HG02943 (cell line): ENCODE data around the gene TRPM8.
"Not testable (repeated sequence)": the region's sequence is repeated elsewhere in the genome, so short reads cannot be mapped to it uniquely, and the experiment has no call there.

Experiments used
- ATAC-seq: cut with Tn5 transposase; IDR thresholded peaks from one replicate; pipeline ENCODE4 v1.9.1; 2021; ENCODE audit warnings: mild to moderate bottlenecking, low read depth, moderate library complexity; ENCODE audit not compliant: unreplicated experiment

The TRPM8 gene

GRCh38 chr2:233917116-233917515 is at the start of gene TRPM8:
TSS of gene TRPM8 (plus strand) at chr2:233917373. CDS start at chr2:233926538, 9,165 bp downstream.
- no peak for ATAC-seq

GRCh38 chr2:233867993-233868532 is 49.1 kb upstream of the TRPM8 start, which contains the start of gene MSL3B:
TSS of gene MSL3B (minus strand) at chr2:233868386.
- ATAC-seq = no peak

- ATAC-seq = no peak
These were observed 45.7 kb upstream of the TRPM8 start for GRCh38 chr2:233871432-233871831.

GRCh38 chr2:233872125-233872524 is 45.0 kb upstream of the TRPM8 start:
- not testable (repeated sequence) for ATAC-seq

GRCh38 chr2:233882353-233882752 is 34.8 kb upstream of the TRPM8 start:
- ATAC-seq = no peak

- no peak for ATAC-seq
These were observed 24.4 kb upstream of the TRPM8 start for GRCh38 chr2:233892793-233893192.

- not testable (repeated sequence) for ATAC-seq
These were observed 20.9 kb upstream of the TRPM8 start for GRCh38 chr2:233896253-233896652.

- no peak for ATAC-seq
These were observed 15.8 kb upstream of the TRPM8 start for GRCh38 chr2:233901367-233901766.

- ATAC-seq = no peak
These were observed 15.3 kb upstream of the TRPM8 start for GRCh38 chr2:233901884-233902283.

GRCh38 chr2:233905945-233906344 is 11.2 kb upstream of the TRPM8 start:
- no peak for ATAC-seq

GRCh38 chr2:233907627-233908026 is 9.5 kb upstream of the TRPM8 start:
- no peak for ATAC-seq

GRCh38 chr2:233912691-233913423 is 4.3 kb upstream of the TRPM8 start:
- no peak for ATAC-seq

GRCh38 chr2:233915128-233915527 is 2.0 kb upstream of the TRPM8 start:
- no peak for ATAC-seq

- ATAC-seq = no peak
These were observed 2.1 kb downstream of the TRPM8 start for GRCh38 chr2:233919319-233919718.

- no peak for ATAC-seq
These were observed 2.8 kb downstream of the TRPM8 start for GRCh38 chr2:233919938-233920337.

GRCh38 chr2:233922471-233922870 is 5.3 kb downstream of the TRPM8 start:
- ATAC-seq = no peak

- ATAC-seq = no peak
These were observed 8.2 kb downstream of the TRPM8 start for GRCh38 chr2:233925402-233925801.

- ATAC-seq = no peak
These were observed 9.6 kb downstream of the TRPM8 start for GRCh38 chr2:233926806-233927205.

GRCh38 chr2:233928594-233929351 is 11.6 kb downstream of the TRPM8 start:
- no peak for ATAC-seq

- ATAC-seq = no peak
These were observed 12.3 kb downstream of the TRPM8 start for GRCh38 chr2:233929352-233930022.

GRCh38 chr2:233934524-233934923 is 17.4 kb downstream of the TRPM8 start:
- ATAC-seq = no peak
